Body of pancreas (tissue), 4 donors: ENCODE data around the gene PHF12. TPM values are rescaled to one million over a fixed set of nuclear protein-coding genes. Genes with fewer than 3 reads are reported as not detected.

Source experiments
- ATAC-seq: fragments of 150-250 bp; one replicate; pipeline ENCODE4 v1.9.1; 2016
- DNase-seq, 4 donors: peaks; one replicate each; pipeline ENCODE4 v3.0.0-alpha.2; 2019
- H3K27ac ChIP-seq, 4 donors: fragments of 200-600 bp; sonication (generic); 1 replicate in 3 of 4; 2 replicates in 1 of 4; pipeline versions ENCODE4 v1.5.1 to v1.6.1; 2016 to 2019; ENCODE audit warnings: mild to moderate bottlenecking in 1 of 4, mixed read lengths in 1 of 4, moderate library complexity in 1 of 4
- H3K27me3 ChIP-seq, 2 donors: fragments of 200-600 bp; sonication (generic); one replicate each; pipeline ENCODE4 v1.6.0; 2016; ENCODE audit warnings: mild to moderate bottlenecking in 1 of 2
- H3K36me3 ChIP-seq, 2 donors: fragments of 200-600 bp; sonication (generic); replicated peaks in 1 of 2; 2 replicates each; pipeline ENCODE4 v1.5.1; 2016; ENCODE audit warnings: low read depth in 2 of 2; ENCODE audit not compliant: insufficient read depth in 1 of 2
- H3K4me1 ChIP-seq: fragments of 200-600 bp; sonication (generic); one replicate; pipeline ENCODE4 v1.6.0; 2016
- H3K4me3 ChIP-seq, 2 donors: fragments of 200-600 bp; sonication (generic); 1 replicate in 1 of 2; 2 replicates in 1 of 2; pipeline ENCODE4 v1.5.1; 2016 to 2019
- H3K9me3 ChIP-seq, 3 donors: fragments of 200-600 bp; sonication (generic); 1 replicate in 2 of 3; 2 replicates in 1 of 3; pipeline ENCODE4 v1.5.1; 2016
- POLR2A ChIP-seq, 3 donors: fragments of 450-650 bp; IDR thresholded peaks; one replicate each; pipeline ENCODE4 v1.6.1; 2016; ENCODE audit warnings: antibody characterized with exemption in 3 of 3, mild to moderate bottlenecking in 2 of 3
- WGBS, 2 donors: methylation state at CpG; one replicate each; pipeline ENCODE4 v1.1.5; 2017; 5-methylcytosine and 5-hydroxymethylcytosine counted together
- intact Hi-C: fragments of 100-400 bp; cut with DNase I; formaldehyde crosslinking; loops from one replicate; pipeline ENCODE4 v1.15.1; 2023
- total RNA-seq, 2 donors: library from RNA; depleted of rRNA; stranded (reverse); fragments of >200 nt; gene quantifications; one replicate each; pipeline ENCODE4 v1.1.0, GENCODE V29; 2016
- TF ChIP-seq, protein P1 (sequence below), 7 experiments: fragments of 450-650 bp in 4 of 7; fragments of 200-600 bp in 3 of 7; sonication (generic) in 3 of 7; IDR thresholded peaks; one replicate each; pipeline ENCODE4 v1.5.1; 2016 to 2019; ENCODE audit warnings: antibody characterized with exemption in 7 of 7

PHF12 gene
- total RNA-seq, 2 donors from 2014 or later: 22.1 to 56.4 TPM

DNA sequence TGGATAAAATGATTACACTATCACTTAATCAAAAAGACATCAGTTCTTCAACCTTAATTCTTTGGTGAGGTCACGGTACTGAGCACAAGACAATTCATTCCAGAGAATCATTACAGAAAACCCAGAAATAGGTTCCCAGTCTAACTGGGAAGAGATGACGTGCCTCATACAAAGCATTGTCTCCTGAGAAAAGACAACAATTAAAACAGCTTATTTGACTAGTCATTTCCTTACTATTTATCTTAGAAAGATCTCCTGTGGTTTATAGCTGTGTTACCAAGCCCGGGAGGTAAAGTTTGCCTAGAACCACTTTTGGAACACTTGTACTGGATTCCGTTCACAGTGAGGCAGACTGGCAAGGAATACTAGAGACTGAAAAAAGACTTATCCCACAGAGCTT lies 5.1 kb downstream of the PHF12 start:
- no peak for ATAC-seq
- Histone ChIP-seq H3K36me3 (no peaks in the 10 kb centered on the region), H3K9me3 (no peaks in the 10 kb centered on the region), H3K27ac (peak overlapping the region in 2 of 4 donors; percentile 37 to 38), H3K4me1 (peaks cover 53% of the 10 kb centered on the region), H3K4me3 (no peak overlapping the region), H3K27me3 (no peaks in the 10 kb centered on the region)
- WGBS, 2 donors: 45 to 61% methylated on average over 4 of the region's 4 CpGs
- TF ChIP-seq, protein P1, sequence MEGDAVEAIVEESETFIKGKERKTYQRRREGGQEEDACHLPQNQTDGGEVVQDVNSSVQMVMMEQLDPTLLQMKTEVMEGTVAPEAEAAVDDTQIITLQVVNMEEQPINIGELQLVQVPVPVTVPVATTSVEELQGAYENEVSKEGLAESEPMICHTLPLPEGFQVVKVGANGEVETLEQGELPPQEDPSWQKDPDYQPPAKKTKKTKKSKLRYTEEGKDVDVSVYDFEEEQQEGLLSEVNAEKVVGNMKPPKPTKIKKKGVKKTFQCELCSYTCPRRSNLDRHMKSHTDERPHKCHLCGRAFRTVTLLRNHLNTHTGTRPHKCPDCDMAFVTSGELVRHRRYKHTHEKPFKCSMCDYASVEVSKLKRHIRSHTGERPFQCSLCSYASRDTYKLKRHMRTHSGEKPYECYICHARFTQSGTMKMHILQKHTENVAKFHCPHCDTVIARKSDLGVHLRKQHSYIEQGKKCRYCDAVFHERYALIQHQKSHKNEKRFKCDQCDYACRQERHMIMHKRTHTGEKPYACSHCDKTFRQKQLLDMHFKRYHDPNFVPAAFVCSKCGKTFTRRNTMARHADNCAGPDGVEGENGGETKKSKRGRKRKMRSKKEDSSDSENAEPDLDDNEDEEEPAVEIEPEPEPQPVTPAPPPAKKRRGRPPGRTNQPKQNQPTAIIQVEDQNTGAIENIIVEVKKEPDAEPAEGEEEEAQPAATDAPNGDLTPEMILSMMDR (IDR thresholded peaks at IDR 0.05): no peak
- no peak for TF ChIP-seq POLR2A (IDR thresholded peaks at IDR 0.05)
- no peak for DNase-seq
- intact Hi-C loops: no loop called here

GRCh38 chr17:28944862-28945741 lies 6.2 kb downstream of the PHF12 start:
- intact Hi-C loops: no loop called here
- H3K4me3 ChIP-seq: no peak overlapping the region
- H3K36me3 ChIP-seq: no peaks in the 10 kb centered on the region
- no peaks in the 10 kb centered on the region for H3K9me3 ChIP-seq
- ATAC-seq (no peak), DNase-seq (no peak)
- H3K27ac ChIP-seq: peak overlapping the region in 2 of 4 donors; percentile 37 to 38
- 52 to 60% methylated on average over 8 of the region's 8 CpGs for WGBS, 2 donors
- peaks cover 64% of the 10 kb centered on the region for H3K4me1 ChIP-seq
- no peaks in the 10 kb centered on the region for H3K27me3 ChIP-seq
- TF ChIP-seq, protein P1 (IDR thresholded peaks at IDR 0.05): no peak
- TF ChIP-seq POLR2A (IDR thresholded peaks at IDR 0.05): no peak

- Histone ChIP-seq H3K27me3 (no peaks in the 10 kb centered on the region), H3K4me3 (no peak overlapping the region), H3K36me3 (peaks cover 0 to 2% of the 10 kb centered on the region in 2 donors), H3K27ac (no peak overlapping the region), H3K9me3 (no peaks in the 10 kb centered on the region), H3K4me1 (peaks cover 67% of the 10 kb centered on the region)
- WGBS, 2 donors: 66 to 77% methylated on average over 4 of the region's 4 CpGs
- intact Hi-C loops: no loop called here
- no peak for DNase-seq
- ATAC-seq: no peak
- TF ChIP-seq, protein P1 (IDR thresholded peaks at IDR 0.05): no peak
- no peak for TF ChIP-seq POLR2A (IDR thresholded peaks at IDR 0.05)
These were observed 7.0 kb downstream of the PHF12 start for GRCh38 chr17:28944343-28944742.

DNA sequence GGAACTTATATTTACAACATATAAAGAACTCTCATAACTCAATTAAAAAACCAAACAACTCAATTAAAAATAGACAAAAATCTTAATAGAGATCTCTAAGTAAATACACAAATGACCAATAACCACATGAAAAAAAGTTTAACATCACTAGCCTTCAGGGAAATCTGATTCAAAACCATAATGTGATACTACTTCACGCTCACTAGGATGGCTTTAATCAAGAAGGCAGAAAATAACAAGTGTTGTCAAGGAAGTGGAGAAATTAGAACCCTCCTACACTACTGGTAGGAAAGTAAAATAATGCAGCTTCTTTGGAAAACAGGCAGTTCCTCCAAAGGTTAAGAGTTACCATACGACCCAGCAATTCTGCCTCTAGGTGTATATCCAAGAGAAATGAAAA lies 8.4 kb downstream of the PHF12 start:
- 87 to 95% methylated on average over 2 of the region's 2 CpGs for WGBS, 2 donors
- Histone ChIP-seq H3K36me3 (peaks cover 0 to 2% of the 10 kb centered on the region in 2 donors), H3K27me3 (no peaks in the 10 kb centered on the region), H3K4me1 (peaks cover 73% of the 10 kb centered on the region), H3K27ac (no peak overlapping the region), H3K9me3 (no peaks in the 10 kb centered on the region), H3K4me3 (no peak overlapping the region)
- intact Hi-C loops: no loop called here
- no peak for TF ChIP-seq POLR2A (IDR thresholded peaks at IDR 0.05)
- DNase-seq: no peak
- no peak for ATAC-seq

DNA sequence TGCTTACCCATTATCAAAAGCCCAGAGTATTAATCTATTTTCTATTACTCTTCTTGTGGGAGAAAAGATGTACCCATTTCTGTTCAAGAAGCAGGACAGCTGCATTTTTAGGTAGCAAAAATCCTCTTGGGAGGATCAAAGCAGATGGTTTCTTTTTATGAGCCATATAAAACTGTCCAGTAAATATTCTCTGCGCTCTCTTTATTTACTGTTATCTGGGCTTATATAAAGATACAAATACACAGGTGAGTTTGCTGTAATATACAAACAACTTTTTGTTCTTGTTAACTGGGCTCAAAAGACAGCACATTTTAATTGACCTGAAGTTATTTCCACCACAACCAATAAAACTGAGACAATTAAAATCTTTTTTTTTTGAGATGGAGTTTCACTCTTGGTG lies 10.1 kb downstream of the PHF12 start:
- no peak for TF ChIP-seq POLR2A (IDR thresholded peaks at IDR 0.05)

More for the DNA sequence above, 10.1 kb downstream of the PHF12 start:
- Histone ChIP-seq H3K27me3 (no peaks in the 10 kb centered on the region), H3K27ac (peak overlapping the region in 1 of 4 donors; percentile 18), H3K9me3 (no peaks in the 10 kb centered on the region), H3K4me3 (no peak overlapping the region), H3K36me3 (peaks cover 0 to 2% of the 10 kb centered on the region in 2 donors), H3K4me1 (peaks cover 72% of the 10 kb centered on the region)
- ATAC-seq: no peak
- 71 to 75% methylated on average over 1 of the region's 1 CpG for WGBS, 2 donors
- intact Hi-C loops: no loop called here
- no peak for DNase-seq
